ENCODE data around the gene ZHX3.
"Not testable (repeated sequence)": the region's sequence is repeated elsewhere in the genome, so short reads cannot be mapped to it uniquely, and the experiment has no call there.

ZHX3 gene

GRCh38 chr20:41249411-41250281 lies 67.9 kb downstream of the ZHX3 start:
- DNase-seq: no peak

GRCh38 chr20:41248368-41249024 lies 69.0 kb downstream of the ZHX3 start:
- no peak for DNase-seq

- DNase-seq: no peak
These were observed 69.8 kb downstream of the ZHX3 start for GRCh38 chr20:41247523-41248367.

- no peak for DNase-seq
These were observed 72.3 kb downstream of the ZHX3 start for GRCh38 chr20:41245086-41245707.

GRCh38 chr20:41242807-41243206 lies 74.7 kb downstream of the ZHX3 start:
- no peak for DNase-seq

- DNase-seq: no peak
These were observed 75.2 kb downstream of the ZHX3 start for GRCh38 chr20:41242352-41242751.

GRCh38 chr20:41237233-41237632 lies 80.3 kb downstream of the ZHX3 start:
- DNase-seq: not testable (repeated sequence)

- DNase-seq: not testable (repeated sequence)
These were observed 80.7 kb downstream of the ZHX3 start for GRCh38 chr20:41236818-41237217.

- DNase-seq: no peak
These were observed 83.0 kb downstream of the ZHX3 start for GRCh38 chr20:41234546-41234945.

GRCh38 chr20:41234041-41234440 lies 83.5 kb downstream of the ZHX3 start:
- no peak for DNase-seq

- DNase-seq: no peak
These were observed 84.3 kb downstream of the ZHX3 start for GRCh38 chr20:41232973-41233926.

GRCh38 chr20:41231136-41231535 lies 86.4 kb downstream of the ZHX3 start:
- no peak for DNase-seq

GRCh38 chr20:41230136-41230535 lies 87.4 kb downstream of the ZHX3 start:
- no peak for DNase-seq

GRCh38 chr20:41229259-41229658 lies 88.3 kb downstream of the ZHX3 start:
- DNase-seq: no peak

GRCh38 chr20:41228858-41229257 lies 88.7 kb downstream of the ZHX3 start:
- no peak for DNase-seq

- no peak for DNase-seq
These were observed 91.1 kb downstream of the ZHX3 start for GRCh38 chr20:41226426-41226825.

GRCh38 chr20:41225091-41225490 lies 92.4 kb downstream of the ZHX3 start:
- DNase-seq: no peak

- no peak for DNase-seq
These were observed 93.2 kb downstream of the ZHX3 start for GRCh38 chr20:41224281-41224680.

GRCh38 chr20:41223112-41223511 lies 94.4 kb downstream of the ZHX3 start:
- DNase-seq: no peak

- DNase-seq: no peak
These were observed 94.8 kb downstream of the ZHX3 start for GRCh38 chr20:41222703-41223102.

GRCh38 chr20:41222296-41222695 lies 95.2 kb downstream of the ZHX3 start:
- no peak for DNase-seq
